H1 (cell line): ENCODE data around the gene DDX51. TPM values are rescaled to one million over a fixed set of nuclear protein-coding genes. Genes with fewer than 3 reads are reported as not detected.

ENCODE experiments used
- CTCF ChIA-PET: fragments of 300-600 bp; sonication (Branson Sonifier 250); formaldehyde crosslinking; loops from one replicate; lab custom pipeline; 2021; ENCODE audit not compliant: partially characterized antibody; lab: Charles Lee
- POLR2A ChIA-PET: fragments of 300-600 bp; sonication (Branson Sonifier 250); formaldehyde crosslinking; loops from one replicate; lab custom pipeline; 2021; ENCODE audit warnings: inconsistent platforms; ENCODE audit not compliant: partially characterized antibody; lab: Charles Lee
- DNase-seq, 2 experiments: peaks; one replicate each; pipeline versions ENCODE4 v3.0.0 to v3.0.0-alpha.2; 2010 to 2022; ENCODE audit warnings: low spot score in 2 of 2, low read depth in 1 of 2, mixed read lengths in 1 of 2
- FAIRE-seq: peaks from 2 replicates; lab custom pipeline; 2011; peaks lifted over from hg19 to GRCh38; lab: Jason Lieb, UNC
- H2AFZ ChIP-seq: 2 replicates; pipeline ENCODE4 v1.8.1; 2012; ENCODE audit warnings: low read length, inconsistent platforms
- H2AK5ac ChIP-seq: 2 replicates; pipeline ENCODE4 v1.6.1; 2013; ENCODE audit warnings: low read depth, low read length
- H2BK120ac ChIP-seq: replicated peaks from 2 replicates; pipeline ENCODE3; 2013; ENCODE audit warnings: low read depth, low read length, inconsistent platforms
- H2BK12ac ChIP-seq: 2 replicates; pipeline ENCODE4 v1.6.1; 2013; ENCODE audit warnings: low read depth, low read length
- H2BK15ac ChIP-seq: 2 replicates; pipeline ENCODE4 v1.6.1; 2013; ENCODE audit warnings: low read length
- H2BK20ac ChIP-seq: 2 replicates; pipeline ENCODE4 v1.6.1; 2013; ENCODE audit warnings: low read length
- H2BK5ac ChIP-seq: 2 replicates; pipeline ENCODE4 v1.6.1; 2013; ENCODE audit warnings: low read depth, low read length
- H3K14ac ChIP-seq: 2 replicates; pipeline ENCODE4 v1.6.1; 2013; ENCODE audit warnings: inconsistent platforms; ENCODE audit not compliant: insufficient read length
- H3K18ac ChIP-seq: 2 replicates; pipeline ENCODE4 v1.6.1; 2013; ENCODE audit warnings: low read length; ENCODE audit errors: extremely low read depth
- H3K23ac ChIP-seq: 2 replicates; pipeline ENCODE4 v1.6.1; 2013; ENCODE audit warnings: inconsistent platforms; ENCODE audit not compliant: insufficient read length
- H3K23me2 ChIP-seq: 2 replicates; pipeline ENCODE4 v1.6.1; 2013; ENCODE audit warnings: low read depth, low read length
- H3K27ac ChIP-seq: 2 replicates; pipeline ENCODE4 v1.6.1; 2011; ENCODE audit warnings: low read depth, low read length, inconsistent platforms
- H3K27me3 ChIP-seq, 4 experiments: replicated peaks in 1 of 4; 1 replicate in 1 of 4; 2 replicates in 3 of 4; pipeline versions ENCODE4 v1.6.1 to v1.8.1; 2011 to 2013; ENCODE audit warnings: low read length in 3 of 4, mild to moderate bottlenecking in 3 of 4, inconsistent platforms in 2 of 4, mixed read lengths in 2 of 4, moderate library complexity in 1 of 4; ENCODE audit not compliant: control insufficient read depth in 3 of 4, insufficient read depth in 3 of 4; ENCODE audit errors: extremely low read depth in 1 of 4
- H3K36me3 ChIP-seq, 4 experiments: 2 replicates each; pipeline versions ENCODE4 v1.6.1 to v1.8.1; 2011 to 2013; ENCODE audit warnings: mild to moderate bottlenecking in 4 of 4, low read length in 3 of 4, moderate library complexity in 2 of 4, control low read depth in 1 of 4, inconsistent platforms in 1 of 4; ENCODE audit not compliant: insufficient read depth in 4 of 4, control insufficient read depth in 2 of 4
- H3K4ac ChIP-seq: replicated peaks from 2 replicates; pipeline ENCODE3; 2013; ENCODE audit warnings: low read length, low read depth, mixed read lengths, inconsistent platforms; ENCODE audit not compliant: insufficient read length
- H3K4me1 ChIP-seq, 4 experiments: replicated peaks in 1 of 4; 1 replicate in 1 of 4; 2 replicates in 3 of 4; pipeline versions ENCODE4 v1.6.1 to v1.8.1; 2011 to 2013; ENCODE audit warnings: low read length in 3 of 4, inconsistent platforms in 2 of 4, mixed read lengths in 1 of 4; ENCODE audit not compliant: insufficient read depth in 4 of 4, control insufficient read depth in 3 of 4
- H3K4me2 ChIP-seq, 2 experiments: 2 replicates each; pipeline versions ENCODE4 v1.6.1 to v1.8.1; 2011 to 2013; ENCODE audit warnings: low read depth in 2 of 2, low read length in 2 of 2, control low read depth in 1 of 2, inconsistent platforms in 1 of 2, mild to moderate bottlenecking in 1 of 2; ENCODE audit not compliant: insufficient read depth in 1 of 2
- H3K4me3 ChIP-seq, 4 experiments: fragments of 200-600, 300-600 bp in 1 of 4; sonication (generic), shearing (Covaris generic), sonication (Bioruptor Twin) in 1 of 4; 2 replicates each; pipeline versions ENCODE4 v1.5.1 to v1.8.1; 2011 to 2016; ENCODE audit warnings: low read length in 4 of 4, low read depth in 3 of 4, control low read depth in 2 of 4, inconsistent platforms in 2 of 4, mild to moderate bottlenecking in 2 of 4, mixed read lengths in 1 of 4, moderate library complexity in 1 of 4; ENCODE audit not compliant: insufficient read depth in 2 of 4; ENCODE audit errors: extremely low read depth in 1 of 4
- H3K56ac ChIP-seq: replicated peaks from 2 replicates; pipeline ENCODE3; 2013; ENCODE audit warnings: low read depth, mild to moderate bottlenecking, mixed read lengths, low read length, inconsistent platforms; ENCODE audit not compliant: insufficient read length
- H3K79me1 ChIP-seq: 2 replicates; pipeline ENCODE4 v1.6.1; 2013; ENCODE audit warnings: low read depth, low read length, control low read depth
- H3K79me2 ChIP-seq, 2 experiments: 2 replicates each; pipeline versions ENCODE4 v1.6.1 to v1.8.1; 2012 to 2013; ENCODE audit warnings: low read length in 2 of 2, mild to moderate bottlenecking in 2 of 2, inconsistent platforms in 1 of 2; ENCODE audit not compliant: insufficient read depth in 2 of 2, control insufficient read depth in 1 of 2
- H3K9ac ChIP-seq, 4 experiments: replicated peaks in 1 of 4; 1 replicate in 1 of 4; 2 replicates in 3 of 4; pipeline versions ENCODE4 v1.6.1 to v1.8.1; 2011 to 2013; ENCODE audit warnings: low read depth in 3 of 4, low read length in 3 of 4, control low read depth in 2 of 4, mild to moderate bottlenecking in 2 of 4, moderate library complexity in 2 of 4, inconsistent platforms in 1 of 4; ENCODE audit errors: extremely low read depth in 1 of 4
- H3K9me3 ChIP-seq, 2 experiments: 2 replicates each; pipeline versions ENCODE4 v1.6.1 to v1.8.1; 2012 to 2013; ENCODE audit warnings: mild to moderate bottlenecking in 2 of 2, moderate library complexity in 2 of 2, control low read depth in 1 of 2, inconsistent platforms in 1 of 2, low read depth in 1 of 2, low read length in 1 of 2, mixed read lengths in 1 of 2; ENCODE audit not compliant: insufficient read depth in 2 of 2
- H4K20me1 ChIP-seq, 2 experiments: replicated peaks in 1 of 2; 2 replicates each; pipeline versions ENCODE3 to v1.8.1; 2011 to 2013; ENCODE audit warnings: inconsistent platforms in 2 of 2, low read length in 2 of 2, mild to moderate bottlenecking in 1 of 2; ENCODE audit not compliant: insufficient read depth in 2 of 2, control insufficient read depth in 1 of 2
- H4K5ac ChIP-seq: 2 replicates; pipeline ENCODE4 v1.6.1; 2013; ENCODE audit warnings: low read length, low read depth, mixed read lengths, inconsistent platforms; ENCODE audit not compliant: insufficient read length
- H4K8ac ChIP-seq: 2 replicates; pipeline ENCODE4 v1.8.0; 2013; ENCODE audit warnings: mild to moderate bottlenecking, moderate library complexity, low read length, inconsistent platforms; ENCODE audit not compliant: insufficient read depth; ENCODE audit errors: extremely low read depth
- H4K91ac ChIP-seq: replicated peaks from 2 replicates; pipeline ENCODE3; 2013; ENCODE audit warnings: low read length, mixed read lengths, inconsistent platforms; ENCODE audit not compliant: insufficient read length
- CBX8 ChIP-seq: fragments of 300-800, 300-1000 bp; sonication (generic); IDR thresholded peaks from 2 replicates; pipeline ENCODE4 v1.7.1; 2016; ENCODE audit warnings: low read depth, low read length, borderline replicate concordance
- CHD1 ChIP-seq: IDR thresholded peaks from 2 replicates; pipeline ENCODE4 v1.6.1; 2012; ENCODE audit warnings: low read depth, low read length, improper control_type of control experiment
- EZH2 ChIP-seq: fragments of 200-600 bp; sonication (generic); IDR thresholded peaks from 2 replicates; pipeline ENCODE4 v1.7.1; 2012; ENCODE audit warnings: low read depth, mild to moderate bottlenecking, moderate library complexity, low read length, inconsistent platforms; ENCODE audit not compliant: severe bottlenecking
- JUN ChIP-seq: IDR thresholded peaks from 2 replicates; pipeline ENCODE4 v1.6.1; 2011; ENCODE audit warnings: low read depth, mild to moderate bottlenecking, improper control_type of control experiment, low read length
- JUND ChIP-seq: IDR thresholded peaks from 2 replicates; pipeline ENCODE4 v1.6.1; 2011; ENCODE audit warnings: mild to moderate bottlenecking, improper control_type of control experiment, low read length
- KDM1A ChIP-seq: fragments of 200-600, 300-600 bp; sonication (generic); IDR thresholded peaks from 2 replicates; pipeline ENCODE4 v1.7.1; 2016; ENCODE audit warnings: mild to moderate bottlenecking, low read length, borderline replicate concordance
- MAFK ChIP-seq: IDR thresholded peaks from 2 replicates; pipeline ENCODE4 v1.6.1; 2012; ENCODE audit warnings: low read depth, mild to moderate bottlenecking, improper control_type of control experiment, low read length
- NANOG ChIP-seq: IDR thresholded peaks from 2 replicates; pipeline ENCODE4 v1.6.1; 2011; ENCODE audit warnings: low read length, low read depth, mild to moderate bottlenecking, inconsistent platforms; ENCODE audit not compliant: insufficient read depth, poor library complexity, severe bottlenecking
- NRF1 ChIP-seq: IDR thresholded peaks from 2 replicates; pipeline ENCODE4 v1.6.1; 2011; ENCODE audit warnings: mild to moderate bottlenecking, low read depth, low read length, improper control_type of control experiment
- POLR2AphosphoS5 ChIP-seq: IDR thresholded peaks from 2 replicates; pipeline ENCODE4 v1.6.1; 2011; ENCODE audit warnings: low read depth, low read length
- RXRA ChIP-seq: IDR thresholded peaks from 2 replicates; pipeline ENCODE4 v1.6.1; 2011; ENCODE audit warnings: low read depth, mild to moderate bottlenecking, low read length, moderate library complexity; ENCODE audit not compliant: insufficient read depth
- SIN3A ChIP-seq, 2 experiments: IDR thresholded peaks in 1 of 2; conservative IDR thresholded peaks in 1 of 2; 2 replicates each; pipeline ENCODE4 v1.6.1; 2011 to 2012; ENCODE audit warnings: low read length in 2 of 2, improper control_type of control experiment in 1 of 2, low read depth in 1 of 2, mild to moderate bottlenecking in 1 of 2
- SIX5 ChIP-seq: IDR thresholded peaks from 2 replicates; pipeline ENCODE4 v1.6.1; 2011; ENCODE audit warnings: mild to moderate bottlenecking, low read depth, low read length
- ZNF274 ChIP-seq: IDR thresholded peaks from 2 replicates; pipeline ENCODE4 v1.7.0; 2012; ENCODE audit warnings: low read length, borderline replicate concordance; ENCODE audit errors: extremely low read depth
- WGBS, 2 experiments: shearing (Covaris generic) in 1 of 2; methylation state at CpG; one replicate each; pipeline versions ENCODE4 v1.1.6 to v1.1.7; 2013 to 2015; ENCODE audit warnings: low lambda C conversion rate in 2 of 2, mixed read lengths in 2 of 2, inconsistent platforms in 1 of 2, low coverage in 1 of 2, missing lambda C conversion rate in 1 of 2; ENCODE audit not compliant: insufficient replicate concordance in 2 of 2, insufficient coverage in 1 of 2, insufficient read length in 1 of 2; ENCODE audit errors: extremely low coverage in 1 of 2, missing lambda C conversion rate in 1 of 2; 5-methylcytosine and 5-hydroxymethylcytosine counted together
- polyA plus RNA-seq, 7 experiments: library from polyadenylated mRNA; depleted of rRNA in 3 of 7; stranded (reverse) in 5 of 7; unstranded in 2 of 7; fragments of >200 nt in 5 of 7; fragments of 200-250 nt in 2 of 7; gene quantifications; 1 replicate in 5 of 7; 2 replicates in 1 of 7; 4 replicates in 1 of 7; pipeline versions ENCODE4 v1.2.1 to v1.2.3, GENCODE V29; 2011 to 2013; ENCODE audit warnings: missing spikeins in 2 of 7, mixed read lengths in 2 of 7
- total RNA-seq: library from RNA; stranded (reverse); fragmentation: NEBNext Ultra II Directional; extraction: Animal tissue kit (Norgen Biotek cat#: 25700); gene quantifications from 2 replicates; pipeline ENCODE4 v1.2.1, GENCODE V29; 2021

The DDX51 gene
- total and polyA plus RNA-seq, 2 of the 8 experiments (the other 6 are each of a cell fraction or from before 2014, with no cell fraction given), result 11.2 to 24.4 TPM

- no peak overlapping the region for H3K27ac ChIP-seq
- H2BK5ac ChIP-seq, result no peak overlapping the region
- H4K91ac ChIP-seq, result no peak overlapping the region
- no peaks in the 10 kb centered on the region for H3K9me3 ChIP-seq
- H3K23me2 ChIP-seq, result no peaks in the 10 kb centered on the region
- ChIA-PET POLR2A (no interaction called here), CTCF (no interaction called here)
- no peak overlapping the region for H4K5ac ChIP-seq
- no peaks in the 10 kb centered on the region for H3K27me3 ChIP-seq
- peaks cover 7 to 18% (median 12%) of the 10 kb centered on the region in 4 experiments for H3K36me3 ChIP-seq
- no peak overlapping the region for H3K4me3 ChIP-seq
- no peaks in the 10 kb centered on the region for H3K79me1 ChIP-seq
- no peak overlapping the region for H3K18ac ChIP-seq
- no peak overlapping the region for H2BK120ac ChIP-seq
- no peak overlapping the region for H2AFZ ChIP-seq
- H3K14ac ChIP-seq, result no peak overlapping the region
- H3K23ac ChIP-seq, result no peak overlapping the region
- H3K4me2 ChIP-seq, result no peak overlapping the region
- no peak overlapping the region for H2BK12ac ChIP-seq
- 94% methylated on average over 19 of the region's 19 CpGs; no CpG with 5 or more reads in 1 of the 2 experiments for WGBS, 2 experiments
- no peak overlapping the region for H3K56ac ChIP-seq
- no peak overlapping the region for H3K4ac ChIP-seq
- peaks cover 3 to 5% of the 10 kb centered on the region in 2 experiments for H4K20me1 ChIP-seq
- FAIRE-seq (no peak), DNase-seq (peak in 1 of 2 experiments; percentile 33)
- no peaks in the 10 kb centered on the region for H3K79me2 ChIP-seq
- no peak overlapping the region for H2BK15ac ChIP-seq
- H2BK20ac ChIP-seq, result no peak overlapping the region
- no peak overlapping the region for H2AK5ac ChIP-seq
- no peak overlapping the region for H3K9ac ChIP-seq
- H4K8ac ChIP-seq, result no peak overlapping the region
- peaks cover 0 to 2% (median 0%) of the 10 kb centered on the region in 4 experiments; a peak in 2 of 7 replicates for H3K4me1 ChIP-seq
- no peak for TF ChIP-seq ZNF274
- no peak for TF ChIP-seq POLR2AphosphoS5
- TF ChIP-seq RXRA, result no peak
- TF ChIP-seq SIN3A (conservative IDR thresholded peaks at IDR 0.05 in 1 of 2, IDR thresholded peaks at IDR 0.05 in 1 of 2; ENCODE audit: low read depth in 1 of 2, low read length in 2 of 2), result no peak
- TF ChIP-seq SIX5, result no peak
- TF ChIP-seq NANOG, result no peak
- no peak for TF ChIP-seq CHD1
- TF ChIP-seq CBX8, result no peak
- TF ChIP-seq KDM1A, result no peak
- no peak for TF ChIP-seq EZH2
- TF ChIP-seq MAFK, result no peak
- TF ChIP-seq JUN, result no peak
- TF ChIP-seq JUND, result no peak
- no peak for TF ChIP-seq NRF1
Measured at GRCh38 chr12:132111654-132112304, 32.3 kb downstream of the DDX51 start.
